GM12874 (cell line): ENCODE results near the gene RFX2.

Experiments
- TF ChIP-seq, protein P1 (sequence below): IDR thresholded peaks from 2 replicates; pipeline ENCODE4 v1.5.1; 2011; ENCODE audit warnings: low read depth, mild to moderate bottlenecking, control low read depth, low read length, moderate library complexity; ENCODE audit not compliant: insufficient read depth

Gene RFX2

DNA sequence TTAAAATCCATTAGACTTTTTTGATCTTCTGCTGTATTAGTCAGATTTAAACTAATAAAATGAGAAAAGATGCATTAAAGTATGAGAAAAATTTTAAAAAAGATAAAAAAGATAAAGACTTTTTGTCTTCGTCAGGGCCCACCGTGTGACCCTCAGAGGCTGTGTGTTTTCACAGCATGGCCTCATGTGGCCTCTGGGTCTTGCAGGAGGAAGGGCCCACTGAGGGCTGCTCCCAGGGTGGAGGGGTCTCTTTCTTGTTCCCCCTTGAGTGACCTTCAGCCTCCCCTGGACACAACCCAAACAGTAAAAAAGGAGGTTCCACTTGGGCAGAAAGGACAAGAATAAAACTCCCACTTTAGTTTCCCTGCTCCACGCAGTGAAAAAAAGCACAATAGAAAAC lies 75.3 kb downstream of the RFX2 start:
- TF ChIP-seq, protein P1, sequence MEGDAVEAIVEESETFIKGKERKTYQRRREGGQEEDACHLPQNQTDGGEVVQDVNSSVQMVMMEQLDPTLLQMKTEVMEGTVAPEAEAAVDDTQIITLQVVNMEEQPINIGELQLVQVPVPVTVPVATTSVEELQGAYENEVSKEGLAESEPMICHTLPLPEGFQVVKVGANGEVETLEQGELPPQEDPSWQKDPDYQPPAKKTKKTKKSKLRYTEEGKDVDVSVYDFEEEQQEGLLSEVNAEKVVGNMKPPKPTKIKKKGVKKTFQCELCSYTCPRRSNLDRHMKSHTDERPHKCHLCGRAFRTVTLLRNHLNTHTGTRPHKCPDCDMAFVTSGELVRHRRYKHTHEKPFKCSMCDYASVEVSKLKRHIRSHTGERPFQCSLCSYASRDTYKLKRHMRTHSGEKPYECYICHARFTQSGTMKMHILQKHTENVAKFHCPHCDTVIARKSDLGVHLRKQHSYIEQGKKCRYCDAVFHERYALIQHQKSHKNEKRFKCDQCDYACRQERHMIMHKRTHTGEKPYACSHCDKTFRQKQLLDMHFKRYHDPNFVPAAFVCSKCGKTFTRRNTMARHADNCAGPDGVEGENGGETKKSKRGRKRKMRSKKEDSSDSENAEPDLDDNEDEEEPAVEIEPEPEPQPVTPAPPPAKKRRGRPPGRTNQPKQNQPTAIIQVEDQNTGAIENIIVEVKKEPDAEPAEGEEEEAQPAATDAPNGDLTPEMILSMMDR, result no peak

DNA sequence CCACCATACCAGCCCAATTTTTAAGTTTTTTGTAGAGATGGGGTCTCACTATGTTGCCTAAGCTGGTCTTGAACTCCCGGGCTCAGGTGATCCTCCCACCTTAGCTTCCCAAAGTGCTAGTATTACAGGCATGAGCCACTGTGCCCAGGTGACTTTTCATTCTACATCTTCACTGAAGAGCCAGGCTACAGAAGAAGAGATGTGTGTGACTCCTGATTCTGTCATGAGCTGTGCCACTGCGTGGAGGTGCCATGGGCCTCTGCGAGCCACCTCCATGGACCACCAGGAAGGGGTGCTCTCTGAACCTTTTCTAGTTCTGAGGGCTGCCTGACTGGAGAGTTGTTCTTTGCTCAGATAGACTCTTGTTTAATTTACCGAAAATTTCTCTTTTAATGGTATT lies 75.8 kb downstream of the RFX2 start:
- TF ChIP-seq, protein P1, result no peak

DNA sequence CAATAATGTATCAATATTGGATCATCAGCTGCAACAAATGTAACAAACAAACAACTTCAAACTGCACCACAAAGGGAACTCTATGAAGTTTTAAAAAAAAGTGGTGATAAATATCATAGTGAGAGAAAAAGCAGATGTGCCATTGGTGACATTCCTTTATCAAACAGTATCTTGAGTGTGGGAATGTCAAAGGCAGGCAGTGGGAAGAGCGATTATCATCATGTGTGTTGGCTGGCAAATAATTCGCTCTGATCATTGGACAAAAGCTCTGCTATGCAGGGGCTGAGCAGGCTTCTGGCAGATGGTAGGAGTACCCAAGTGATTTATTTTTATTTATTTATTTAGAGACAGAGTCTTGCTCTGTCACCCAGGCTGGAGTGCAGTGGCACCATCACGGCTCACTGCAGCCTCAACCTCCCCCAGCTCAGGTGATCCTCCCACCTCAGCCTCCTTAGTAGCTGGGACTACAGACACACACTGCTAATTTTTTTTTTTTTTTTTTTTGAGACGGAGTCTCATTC lies 76.5 kb downstream of the RFX2 start:
- TF ChIP-seq, protein P1, result no peak

DNA sequence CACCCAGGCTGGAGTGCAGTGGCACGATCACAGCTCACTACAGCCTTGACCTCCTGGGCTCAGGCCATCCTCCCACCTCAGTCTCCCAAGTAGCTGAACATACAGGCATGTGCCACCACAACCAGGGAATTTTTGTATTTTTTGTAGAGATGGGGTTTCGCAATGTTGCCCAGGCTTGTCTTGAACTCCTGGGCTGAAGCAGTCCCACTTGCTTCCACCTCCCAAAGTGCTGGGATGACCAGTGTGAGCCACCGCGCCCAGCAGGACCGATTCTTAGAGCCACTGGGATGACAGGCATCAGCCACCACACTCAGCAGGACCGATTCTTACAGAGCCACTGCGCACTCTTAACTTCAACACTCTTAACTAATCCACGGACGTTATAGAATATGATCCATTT lies 77.5 kb downstream of the RFX2 start:
- TF ChIP-seq, protein P1, result no peak

DNA sequence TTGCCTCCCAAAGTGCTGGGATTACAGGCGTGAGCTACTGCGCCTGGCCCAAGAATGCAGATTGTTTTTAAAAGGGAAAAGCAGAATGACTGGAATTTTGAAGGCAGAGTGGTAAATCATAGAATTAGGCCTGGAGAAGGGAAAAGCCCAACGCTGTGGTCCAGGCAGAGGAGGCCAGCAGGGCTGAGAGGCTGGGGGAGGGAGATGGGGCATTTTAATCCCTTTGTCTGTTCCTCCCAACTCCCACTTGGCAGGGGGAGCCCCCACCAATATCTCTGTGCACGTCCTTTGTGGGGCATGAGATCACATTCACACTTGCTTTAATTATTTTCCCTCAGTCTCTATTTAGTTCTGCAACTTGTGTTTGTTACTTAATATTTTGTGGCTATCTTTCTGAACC lies 77.9 kb downstream of the RFX2 start:
- TF ChIP-seq, protein P1, result no peak

DNA sequence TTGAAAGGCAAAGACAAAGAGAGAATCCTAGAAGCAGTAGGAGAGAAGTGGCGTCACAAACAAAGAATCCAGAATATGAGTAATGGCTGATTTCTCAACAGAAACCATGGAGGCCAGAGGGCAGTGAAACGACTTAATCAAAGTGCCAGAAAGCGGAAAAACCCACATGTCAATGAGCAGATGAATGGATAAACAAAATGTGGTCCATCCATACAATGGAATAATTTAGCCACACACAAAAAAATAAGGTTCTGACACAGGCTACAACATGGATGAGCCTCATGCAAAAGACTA lies 80.1 kb downstream of the RFX2 start:
- TF ChIP-seq, protein P1, result no peak

DNA sequence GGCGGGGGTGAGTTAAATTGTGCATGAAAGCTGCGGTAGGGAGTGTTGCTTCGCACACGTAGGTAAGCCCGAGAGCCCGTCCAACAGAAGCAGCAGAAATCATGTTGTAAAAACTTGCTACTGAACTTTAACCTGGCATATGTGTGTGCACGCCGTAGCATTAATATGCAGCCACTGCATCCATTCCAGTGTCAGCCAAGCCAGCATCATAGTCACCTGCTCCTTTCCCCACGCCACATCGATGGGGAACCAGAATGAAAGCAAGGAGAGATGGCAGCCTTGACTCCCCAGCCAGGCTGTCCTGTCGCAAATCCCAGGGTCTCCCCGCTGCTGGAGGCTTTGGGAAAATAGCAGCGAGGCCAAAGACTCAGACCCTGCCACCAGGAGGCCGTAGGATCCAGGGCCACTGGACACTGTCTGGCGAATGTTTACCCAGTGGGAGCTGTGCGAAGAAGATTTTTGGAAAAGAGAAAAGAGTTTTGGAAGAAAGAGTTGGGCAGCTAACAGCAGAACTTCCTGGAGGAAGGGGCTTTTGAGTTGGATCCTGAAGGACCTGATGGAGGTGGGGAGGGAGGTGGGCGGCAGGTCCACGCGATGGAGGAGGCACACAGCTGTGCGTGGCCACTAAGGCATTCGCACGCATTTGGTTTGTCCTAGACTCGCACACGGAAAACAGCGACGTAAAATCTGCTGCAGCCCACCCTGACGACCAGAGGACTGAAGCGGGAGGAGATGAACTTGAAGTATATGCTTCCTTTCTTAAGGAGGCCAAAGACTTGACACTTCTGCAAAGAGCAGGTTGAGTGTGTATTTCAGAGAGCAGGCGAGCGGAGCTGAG lies 83.7 kb downstream of the RFX2 start:
- TF ChIP-seq, protein P1, result no peak
